ENCODE data around the gene PSEN1.

GRCh38 chr14:73244541-73245290 is 108.4 kb downstream of the PSEN1 start:
- TF ChIP-seq CTCF (IDR thresholded peaks at IDR 0.05), result no peak
- no peak for TF ChIP-seq EP300 (IDR thresholded peaks at IDR 0.05)
- TF ChIP-seq POLR2A (IDR thresholded peaks at IDR 0.05), result no peak

Measured in suprapubic skin (tissue), 3 donors.